OCI-LY7 (cell line): ENCODE measurements around the gene OLFM3. TPM values are rescaled to one million over a fixed set of nuclear protein-coding genes. Genes with fewer than 3 reads are reported as not detected.
A peak's percentile ranks its signal among the peaks of the same experiment; 100 is the strongest.

Experiments used
- BruUV-seq: library from RNA; stranded (reverse); fragments of 400-500 nt; replicated peaks from 2 replicates; lab custom pipeline; 2021; lab: Mats Ljungman, UMichigan
- CTCF ChIA-PET: fragments of 300-600 bp; sonication (Branson Sonifier 250); formaldehyde crosslinking; loops from one replicate; lab custom pipeline; 2022; ENCODE audit warnings: antibody characterized with exemption; ENCODE audit not compliant: unreplicated experiment; lab: Charles Lee
- POLR2A ChIA-PET: fragments of 300-600 bp; sonication (Branson Sonifier 250); formaldehyde crosslinking; loops from one replicate; lab custom pipeline; 2022; ENCODE audit warnings: antibody characterized with exemption; lab: Charles Lee
- DNase-seq: peaks from one replicate; pipeline ENCODE4 v3.0.0-alpha.2; 2015; ENCODE audit warnings: low spot score
- H2AFZ ChIP-seq: fragments of 200-600 bp; sonication (generic), shearing (Covaris generic); 2 replicates; pipeline ENCODE4 v1.6.1; 2014; ENCODE audit warnings: mild to moderate bottlenecking, antibody characterized with exemption, low read length, moderate library complexity
- H3K27ac ChIP-seq: fragments of 200-600 bp; sonication (generic); 2 replicates; pipeline ENCODE4 v1.5.1; 2014; ENCODE audit warnings: mixed run types, low read depth, mild to moderate bottlenecking, moderate library complexity, low read length, inconsistent platforms; ENCODE audit not compliant: poor library complexity, severe bottlenecking
- H3K36me3 ChIP-seq: fragments of 200-600 bp; sonication (generic); 2 replicates; pipeline ENCODE4 v1.6.1; 2014; ENCODE audit warnings: mild to moderate bottlenecking, antibody characterized with exemption, low read length, moderate library complexity, mixed read lengths; ENCODE audit not compliant: insufficient read depth
- H3K4me1 ChIP-seq: fragments of 200-600 bp; sonication (generic); 2 replicates; pipeline ENCODE4 v1.5.1; 2014; ENCODE audit warnings: mild to moderate bottlenecking, low read length; ENCODE audit not compliant: insufficient read depth, poor library complexity, severe bottlenecking
- H3K4me2 ChIP-seq: fragments of 200-600 bp; sonication (generic); 2 replicates; pipeline ENCODE4 v1.6.1; 2014; ENCODE audit warnings: mild to moderate bottlenecking, low read length
- H3K4me3 ChIP-seq: fragments of 200-600 bp; sonication (generic); 2 replicates; pipeline ENCODE4 v1.5.1; 2014; ENCODE audit warnings: mild to moderate bottlenecking, low read depth, low read length; ENCODE audit not compliant: poor library complexity, severe bottlenecking
- H3K79me2 ChIP-seq: fragments of 200-600 bp; sonication (generic); 2 replicates; pipeline ENCODE4 v1.6.1; 2016; ENCODE audit warnings: low read depth, mild to moderate bottlenecking, low read length, moderate library complexity, mixed read lengths; ENCODE audit not compliant: insufficient read depth
- H3K9me2 ChIP-seq: fragments of 200-600 bp; sonication (generic); 2 replicates; pipeline ENCODE4 v1.6.1; 2016; ENCODE audit warnings: mild to moderate bottlenecking, low read length, mixed read lengths; ENCODE audit not compliant: insufficient read depth
- H3K9me3 ChIP-seq: fragments of 200-600 bp; sonication (generic); 2 replicates; pipeline ENCODE4 v1.6.1; 2014; ENCODE audit warnings: mild to moderate bottlenecking, mixed run types, low read length, mixed read lengths
- H4K20me1 ChIP-seq: fragments of 200-600 bp; sonication (generic); 2 replicates; pipeline ENCODE4 v1.6.1; 2014; ENCODE audit warnings: mild to moderate bottlenecking, antibody characterized with exemption, low read length, moderate library complexity, mixed read lengths; ENCODE audit not compliant: insufficient read depth
- CTCF ChIP-seq: fragments of 200-600 bp; sonication (generic); conservative IDR thresholded peaks from 2 replicates; pipeline ENCODE4 v1.5.1; 2014; ENCODE audit warnings: mild to moderate bottlenecking, antibody characterized with exemption, low read length, moderate library complexity, mixed read lengths
- EZH2phosphoT487 ChIP-seq: fragments of 200-600 bp; sonication (generic); IDR thresholded peaks from 2 replicates; pipeline ENCODE4 v1.6.1; 2018; ENCODE audit warnings: low read depth, borderline replicate concordance, mild to moderate bottlenecking, mixed run types, antibody characterized with exemption, low read length, moderate library complexity, mixed read lengths
- intact Hi-C: fragments of 100-400 bp; cut with micrococcal nuclease; formaldehyde crosslinking; loops from one replicate; pipeline ENCODE4 v1.10.0; 2022; ENCODE audit not compliant: unreplicated experiment
- total RNA-seq, 2 experiments: library from RNA; depleted of rRNA in 1 of 2; stranded (reverse); fragments of >200 nt in 1 of 2; shearing (Covaris generic) in 1 of 2; gene quantifications; 2 replicates each; pipeline ENCODE4 v1.2.3, GENCODE V29; 2014 to 2022

The OLFM3 gene
- total RNA-seq, 2 experiments from 2014 or later = not detected

GRCh38 chr1:101797722-101798121, 199.0 kb downstream of the OLFM3 start:
- H2AFZ ChIP-seq = no peak overlapping the region
- H4K20me1 ChIP-seq = no peaks in the 10 kb centered on the region
- no peaks in the 10 kb centered on the region for H3K4me1 ChIP-seq
- no peak overlapping the region for H3K4me3 ChIP-seq
- no peaks in the 10 kb centered on the region for H3K36me3 ChIP-seq
- no peak for DNase-seq
- H3K9me2 ChIP-seq = no peaks in the 10 kb centered on the region
- no peaks in the 10 kb centered on the region for H3K79me2 ChIP-seq
- POLR2A ChIA-PET = no interaction called here
- TF ChIP-seq EZH2phosphoT487 = no peak
- no peak for TF ChIP-seq CTCF
- H3K9me3 ChIP-seq = no peaks in the 10 kb centered on the region
- BruUV-seq = no TSS peak
- H3K4me2 ChIP-seq = no peak overlapping the region
- intact Hi-C loops = no loop called here
- no peak overlapping the region for H3K27ac ChIP-seq
- CTCF ChIA-PET = no interaction called here

GRCh38 chr1:101781201-101781831, 215.4 kb downstream of the OLFM3 start:
- TF ChIP-seq EZH2phosphoT487 (no peak), CTCF (no peak)
- CTCF ChIA-PET = no interaction called here
- intact Hi-C loops = no loop called here

GRCh38 chr1:101769520-101769919, 227.2 kb downstream of the OLFM3 start:
- Histone ChIP-seq H3K27ac (no peak overlapping the region), H3K4me1 (no peaks in the 10 kb centered on the region), H3K9me2 (no peaks in the 10 kb centered on the region), H3K4me3 (no peak overlapping the region), H3K9me3 (no peaks in the 10 kb centered on the region), H3K36me3 (no peaks in the 10 kb centered on the region), H3K79me2 (no peaks in the 10 kb centered on the region), H3K4me2 (no peak overlapping the region), H4K20me1 (no peaks in the 10 kb centered on the region), H2AFZ (no peak overlapping the region)
- intact Hi-C loops = loop anchor here (5.0 kb wide), 1 partner anchor 663 kb away; no protein-coding TSS in a partner anchor
- TF ChIP-seq CTCF (peak; percentile 75), EZH2phosphoT487 (no peak)
- DNase-seq = peak; percentile 36
- no TSS peak for BruUV-seq
- CTCF ChIA-PET = no interaction called here
- POLR2A ChIA-PET = no interaction called here

More at GRCh38 chr1:101781201-101781831, 215.4 kb downstream of the OLFM3 start:
- no peak overlapping the region for H3K4me2 ChIP-seq
- H3K4me3 ChIP-seq = no peak overlapping the region
- H4K20me1 ChIP-seq = no peaks in the 10 kb centered on the region
- H3K4me1 ChIP-seq = no peaks in the 10 kb centered on the region
- no peak overlapping the region for H3K27ac ChIP-seq
- POLR2A ChIA-PET = interaction anchor here (0.6 kb wide), 1 partner anchor 167 kb away, joined by 3 read pairs; no protein-coding TSS in a partner anchor
- H3K9me2 ChIP-seq = no peaks in the 10 kb centered on the region
- H3K79me2 ChIP-seq = no peaks in the 10 kb centered on the region
- no peak for DNase-seq
- H2AFZ ChIP-seq = no peak overlapping the region
- BruUV-seq = no TSS peak
- H3K36me3 ChIP-seq = no peaks in the 10 kb centered on the region
- H3K9me3 ChIP-seq = no peaks in the 10 kb centered on the region
